DOHH2 (cell line): ENCODE data around the gene SAFB.

Source experiments
- H3F3A ChIP-seq: fragments of 200-600 bp; sonication (generic), shearing (Covaris generic); 2 replicates; pipeline ENCODE4 v1.6.0; 2016; ENCODE audit warnings: antibody characterized with exemption, mild to moderate bottlenecking; ENCODE audit not compliant: control insufficient read depth, insufficient read depth
- H3K27ac ChIP-seq: fragments of 200-600 bp; sonication (generic); 2 replicates; pipeline ENCODE4 v1.5.1; 2014; ENCODE audit warnings: low read depth, mild to moderate bottlenecking, low read length, moderate library complexity
- H3K27me3 ChIP-seq: fragments of 200-600 bp; sonication (generic); 2 replicates; pipeline ENCODE4 v1.6.1; 2014; ENCODE audit warnings: mild to moderate bottlenecking, low read length, mixed read lengths; ENCODE audit not compliant: control insufficient read depth
- H3K36me3 ChIP-seq: fragments of 200-600 bp; sonication (generic); 2 replicates; pipeline ENCODE4 v1.6.1; 2014; ENCODE audit warnings: mild to moderate bottlenecking, low read length, moderate library complexity, mixed read lengths; ENCODE audit not compliant: control insufficient read depth
- H3K4me1 ChIP-seq: fragments of 200-600 bp; sonication (generic); 2 replicates; pipeline ENCODE4 v1.6.1; 2014; ENCODE audit warnings: mild to moderate bottlenecking, low read length, mixed read lengths; ENCODE audit not compliant: control insufficient read depth
- H3K4me2 ChIP-seq: fragments of 200-600 bp; sonication (generic); 2 replicates; pipeline ENCODE4 v1.6.0; 2014; ENCODE audit warnings: mild to moderate bottlenecking, low read length, moderate library complexity
- H3K4me3 ChIP-seq: fragments of 200-600 bp; sonication (generic); 2 replicates; pipeline ENCODE4 v1.5.1; 2014; ENCODE audit warnings: mild to moderate bottlenecking, low read length, mixed read lengths
- H3K79me2 ChIP-seq: fragments of 200-600 bp; sonication (generic); 2 replicates; pipeline ENCODE4 v1.6.1; 2014; ENCODE audit warnings: mild to moderate bottlenecking, low read length, mixed read lengths; ENCODE audit not compliant: control insufficient read depth
- H3K9me2 ChIP-seq: fragments of 200-600 bp; sonication (generic); replicated peaks from 2 replicates; pipeline ENCODE4 v1.6.1; 2014; ENCODE audit warnings: mild to moderate bottlenecking, low read length, mixed read lengths; ENCODE audit not compliant: control insufficient read depth
- H3K9me3 ChIP-seq: fragments of 200-600 bp; sonication (generic); 2 replicates; pipeline ENCODE4 v1.6.1; 2014; ENCODE audit warnings: antibody characterized with exemption, low read length, mixed read lengths; ENCODE audit not compliant: control insufficient read depth, insufficient read depth
- H4K20me1 ChIP-seq: fragments of 200-600 bp; sonication (generic); 2 replicates; pipeline ENCODE4 v1.6.0; 2014; ENCODE audit warnings: low read depth, mild to moderate bottlenecking, antibody characterized with exemption, low read length, moderate library complexity; ENCODE audit not compliant: control insufficient read depth, insufficient read depth
- EZH2phosphoT487 ChIP-seq: fragments of 200-600 bp; sonication (generic); IDR thresholded peaks from 2 replicates; pipeline ENCODE4 v1.6.1; 2017; ENCODE audit warnings: borderline replicate concordance, mild to moderate bottlenecking, antibody characterized with exemption, low read length, moderate library complexity, mixed read lengths
- TF ChIP-seq, protein P1 (sequence below): fragments of 200-600 bp; sonication (generic); IDR thresholded peaks from one replicate; pipeline ENCODE4 v1.5.1; 2014; ENCODE audit warnings: antibody characterized with exemption, mild to moderate bottlenecking, low read depth, low read length; ENCODE audit not compliant: poor library complexity, severe bottlenecking

SAFB gene

DNA sequence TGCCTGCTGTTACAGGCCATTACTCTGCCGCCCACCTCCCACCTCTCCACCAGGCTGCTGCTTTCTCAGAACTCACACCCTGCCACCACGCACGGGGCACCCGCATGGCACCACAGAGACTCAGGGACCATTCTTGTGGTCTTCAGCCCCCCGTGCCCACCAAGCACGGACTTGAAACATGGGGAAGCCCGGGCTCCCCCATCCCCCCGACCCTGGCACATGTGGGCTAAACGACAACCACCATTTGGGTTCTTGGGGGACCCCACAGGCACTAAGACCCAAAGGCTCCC lies 32.1 kb upstream of the SAFB start:
- Histone ChIP-seq H3F3A (no peaks in the 10 kb centered on the region), H4K20me1 (no peaks in the 10 kb centered on the region), H3K27ac (no peak overlapping the region), H3K4me1 (no peaks in the 10 kb centered on the region), H3K36me3 (peaks cover 94% of the 10 kb centered on the region), H3K9me2 (no peaks in the 10 kb centered on the region), H3K79me2 (no peaks in the 10 kb centered on the region), H3K9me3 (no peaks in the 10 kb centered on the region), H3K27me3 (no peaks in the 10 kb centered on the region), H3K4me3 (no peak overlapping the region), H3K4me2 (no peak overlapping the region)
- TF ChIP-seq EZH2phosphoT487: no peak
- TF ChIP-seq, protein P1, sequence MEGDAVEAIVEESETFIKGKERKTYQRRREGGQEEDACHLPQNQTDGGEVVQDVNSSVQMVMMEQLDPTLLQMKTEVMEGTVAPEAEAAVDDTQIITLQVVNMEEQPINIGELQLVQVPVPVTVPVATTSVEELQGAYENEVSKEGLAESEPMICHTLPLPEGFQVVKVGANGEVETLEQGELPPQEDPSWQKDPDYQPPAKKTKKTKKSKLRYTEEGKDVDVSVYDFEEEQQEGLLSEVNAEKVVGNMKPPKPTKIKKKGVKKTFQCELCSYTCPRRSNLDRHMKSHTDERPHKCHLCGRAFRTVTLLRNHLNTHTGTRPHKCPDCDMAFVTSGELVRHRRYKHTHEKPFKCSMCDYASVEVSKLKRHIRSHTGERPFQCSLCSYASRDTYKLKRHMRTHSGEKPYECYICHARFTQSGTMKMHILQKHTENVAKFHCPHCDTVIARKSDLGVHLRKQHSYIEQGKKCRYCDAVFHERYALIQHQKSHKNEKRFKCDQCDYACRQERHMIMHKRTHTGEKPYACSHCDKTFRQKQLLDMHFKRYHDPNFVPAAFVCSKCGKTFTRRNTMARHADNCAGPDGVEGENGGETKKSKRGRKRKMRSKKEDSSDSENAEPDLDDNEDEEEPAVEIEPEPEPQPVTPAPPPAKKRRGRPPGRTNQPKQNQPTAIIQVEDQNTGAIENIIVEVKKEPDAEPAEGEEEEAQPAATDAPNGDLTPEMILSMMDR: no peak

DNA sequence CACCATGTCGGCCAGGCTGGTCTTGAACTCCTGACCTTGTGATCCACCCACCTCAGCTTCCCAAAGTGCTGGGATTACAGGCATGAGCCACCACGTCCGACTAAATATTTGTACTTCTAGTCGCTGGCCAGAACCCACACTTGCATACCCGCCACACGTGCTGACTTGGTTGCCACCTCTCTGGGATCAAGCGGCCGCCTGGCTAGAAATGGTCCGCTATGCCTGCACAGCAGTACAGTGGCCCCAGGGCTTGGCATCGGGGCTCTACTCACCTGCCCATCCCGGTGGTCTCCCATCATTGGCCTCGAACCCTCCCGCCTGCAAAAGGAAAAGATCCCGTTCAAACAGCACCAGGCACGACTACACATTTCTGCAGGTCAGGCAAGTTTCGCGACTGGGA lies 31.4 kb upstream of the SAFB start:
- Histone ChIP-seq H3K4me3 (no peak overlapping the region), H3K27me3 (no peaks in the 10 kb centered on the region), H3K36me3 (peaks cover 94% of the 10 kb centered on the region), H3K4me2 (no peak overlapping the region), H3K4me1 (no peaks in the 10 kb centered on the region), H3F3A (no peaks in the 10 kb centered on the region), H3K27ac (no peak overlapping the region), H3K9me3 (no peaks in the 10 kb centered on the region), H4K20me1 (no peaks in the 10 kb centered on the region), H3K79me2 (no peaks in the 10 kb centered on the region; the same call in 1 of the 2 replicates), H3K9me2 (no peaks in the 10 kb centered on the region)
- TF ChIP-seq, protein P1: no peak
- no peak for TF ChIP-seq EZH2phosphoT487

DNA sequence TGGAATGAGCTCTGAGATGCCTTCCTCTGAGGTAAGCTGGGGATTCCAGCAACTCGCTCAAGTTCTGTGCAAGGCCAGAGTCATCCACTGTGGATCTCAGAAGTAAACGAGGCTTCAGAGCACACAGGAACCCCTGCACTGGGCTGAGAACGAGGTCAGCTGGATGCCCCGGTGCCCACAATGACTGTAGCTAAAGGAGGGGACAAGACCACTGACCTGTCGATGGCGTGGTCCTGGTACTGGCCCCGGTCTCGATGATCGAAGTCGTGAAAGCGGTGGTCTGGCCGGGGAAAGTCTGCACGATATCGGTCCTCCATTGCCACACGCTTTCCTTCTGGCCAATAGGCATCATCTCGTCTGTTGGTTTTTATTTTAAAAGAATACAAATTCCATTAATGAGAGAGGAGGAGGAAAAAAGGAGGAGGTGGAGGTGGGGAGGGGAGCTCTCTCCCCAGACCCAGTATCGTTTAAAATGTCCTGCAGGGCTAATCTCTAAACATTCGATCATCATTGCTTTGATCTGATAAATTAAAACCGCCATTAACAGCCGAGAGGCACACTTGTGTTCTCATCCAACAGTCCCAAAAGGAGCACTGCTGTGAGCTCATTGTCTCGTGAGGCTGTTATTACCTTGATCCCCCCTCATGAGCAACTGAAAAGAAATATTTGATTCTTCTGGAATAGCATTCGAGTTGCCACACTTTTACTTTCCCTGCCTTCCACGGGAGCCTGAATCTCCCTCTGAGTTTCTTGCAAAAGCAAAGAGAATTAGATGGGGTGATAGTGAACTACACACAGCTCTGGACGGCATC lies 30.1 kb upstream of the SAFB start:
- Histone ChIP-seq H3F3A (no peaks in the 10 kb centered on the region), H3K4me2 (no peak overlapping the region), H3K36me3 (peaks cover 97% of the 10 kb centered on the region), H3K4me3 (no peak overlapping the region), H3K4me1 (no peaks in the 10 kb centered on the region), H3K27ac (no peak overlapping the region), H3K9me3 (no peaks in the 10 kb centered on the region), H3K79me2 (no peaks in the 10 kb centered on the region; the same call in 1 of the 2 replicates), H3K9me2 (no peaks in the 10 kb centered on the region), H4K20me1 (no peaks in the 10 kb centered on the region), H3K27me3 (no peaks in the 10 kb centered on the region)
- TF ChIP-seq, protein P1: no peak
- no peak for TF ChIP-seq EZH2phosphoT487
